Measurements from ENCODE around the gene PRG2.

- TF ChIP-seq ZNF335 (CRISPR knock-in tag; IDR thresholded peaks at IDR 0.05), result no peak
- TF ChIP-seq, protein P1, sequence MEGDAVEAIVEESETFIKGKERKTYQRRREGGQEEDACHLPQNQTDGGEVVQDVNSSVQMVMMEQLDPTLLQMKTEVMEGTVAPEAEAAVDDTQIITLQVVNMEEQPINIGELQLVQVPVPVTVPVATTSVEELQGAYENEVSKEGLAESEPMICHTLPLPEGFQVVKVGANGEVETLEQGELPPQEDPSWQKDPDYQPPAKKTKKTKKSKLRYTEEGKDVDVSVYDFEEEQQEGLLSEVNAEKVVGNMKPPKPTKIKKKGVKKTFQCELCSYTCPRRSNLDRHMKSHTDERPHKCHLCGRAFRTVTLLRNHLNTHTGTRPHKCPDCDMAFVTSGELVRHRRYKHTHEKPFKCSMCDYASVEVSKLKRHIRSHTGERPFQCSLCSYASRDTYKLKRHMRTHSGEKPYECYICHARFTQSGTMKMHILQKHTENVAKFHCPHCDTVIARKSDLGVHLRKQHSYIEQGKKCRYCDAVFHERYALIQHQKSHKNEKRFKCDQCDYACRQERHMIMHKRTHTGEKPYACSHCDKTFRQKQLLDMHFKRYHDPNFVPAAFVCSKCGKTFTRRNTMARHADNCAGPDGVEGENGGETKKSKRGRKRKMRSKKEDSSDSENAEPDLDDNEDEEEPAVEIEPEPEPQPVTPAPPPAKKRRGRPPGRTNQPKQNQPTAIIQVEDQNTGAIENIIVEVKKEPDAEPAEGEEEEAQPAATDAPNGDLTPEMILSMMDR (CRISPR knock-in tag; IDR thresholded peaks at IDR 0.05), result no peak
- no peak for TF ChIP-seq BRD4 (CRISPR knock-in tag; IDR thresholded peaks at IDR 0.05)
- TF ChIP-seq KLF9 (CRISPR knock-in tag; IDR thresholded peaks at IDR 0.05; ENCODE audit: low read depth), result no peak
- TF ChIP-seq CBX5 (CRISPR knock-in tag; IDR thresholded peaks at IDR 0.05; ENCODE audit: borderline replicate concordance), result no peak
- TF ChIP-seq HOXD1 (CRISPR knock-in tag; IDR thresholded peaks at IDR 0.05), result no peak
- TF ChIP-seq, protein P2, sequence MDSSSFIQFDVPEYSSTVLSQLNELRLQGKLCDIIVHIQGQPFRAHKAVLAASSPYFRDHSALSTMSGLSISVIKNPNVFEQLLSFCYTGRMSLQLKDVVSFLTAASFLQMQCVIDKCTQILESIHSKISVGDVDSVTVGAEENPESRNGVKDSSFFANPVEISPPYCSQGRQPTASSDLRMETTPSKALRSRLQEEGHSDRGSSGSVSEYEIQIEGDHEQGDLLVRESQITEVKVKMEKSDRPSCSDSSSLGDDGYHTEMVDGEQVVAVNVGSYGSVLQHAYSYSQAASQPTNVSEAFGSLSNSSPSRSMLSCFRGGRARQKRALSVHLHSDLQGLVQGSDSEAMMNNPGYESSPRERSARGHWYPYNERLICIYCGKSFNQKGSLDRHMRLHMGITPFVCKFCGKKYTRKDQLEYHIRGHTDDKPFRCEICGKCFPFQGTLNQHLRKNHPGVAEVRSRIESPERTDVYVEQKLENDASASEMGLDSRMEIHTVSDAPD (CRISPR knock-in tag; IDR thresholded peaks at IDR 0.05), result no peak
These were observed 30.4 kb downstream of the PRG2 start for GRCh38 chr11:57359896-57360690.
